HG03097 (cell line): ENCODE data around the gene KBTBD13.

Experiments
- ATAC-seq: cut with Tn5 transposase; IDR thresholded peaks from one replicate; pipeline ENCODE4 v1.9.1; 2021; ENCODE audit not compliant: unreplicated experiment, low FRiP score

The KBTBD13 gene

DNA sequence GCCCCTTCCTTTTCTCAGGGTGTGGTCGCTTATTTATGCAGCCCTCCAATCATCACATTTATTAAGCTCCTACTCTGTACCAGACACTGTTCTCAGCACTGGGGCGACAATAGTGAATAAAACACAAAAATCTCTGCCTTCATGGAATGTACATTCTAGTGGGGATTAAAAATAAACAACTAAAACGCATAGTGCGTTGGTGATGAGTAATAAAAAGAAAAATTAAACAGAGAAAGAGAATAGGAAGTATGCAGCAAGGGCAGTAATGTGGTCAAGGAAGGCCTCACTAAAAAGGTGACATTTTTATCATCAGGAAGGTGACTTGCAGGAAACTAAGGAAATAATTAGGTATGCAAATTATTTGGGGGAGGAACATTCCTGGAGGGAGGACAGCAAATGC lies 26.3 kb upstream of the KBTBD13 start:
- ATAC-seq, result no peak

DNA sequence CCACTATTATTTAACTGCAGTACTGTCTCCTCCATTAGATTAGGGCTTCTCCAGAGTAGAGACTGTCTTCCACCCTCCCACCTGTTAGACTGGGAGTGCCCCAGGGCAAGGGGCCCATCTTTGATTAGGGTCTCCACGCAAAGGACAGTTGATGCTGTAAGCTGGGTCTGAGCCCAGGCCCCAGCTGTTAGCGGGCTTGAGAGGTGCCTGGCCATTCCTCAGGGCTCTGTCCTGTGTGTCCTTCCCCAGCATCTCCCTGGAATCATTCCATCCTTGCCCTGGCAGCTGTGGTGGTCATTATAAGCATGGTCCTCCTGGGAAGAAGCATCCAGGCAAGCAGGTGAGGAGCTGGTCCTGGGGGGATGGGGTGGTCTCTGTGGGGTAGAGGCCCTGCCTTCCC lies 25.3 kb upstream of the KBTBD13 start:
- no peak for ATAC-seq

DNA sequence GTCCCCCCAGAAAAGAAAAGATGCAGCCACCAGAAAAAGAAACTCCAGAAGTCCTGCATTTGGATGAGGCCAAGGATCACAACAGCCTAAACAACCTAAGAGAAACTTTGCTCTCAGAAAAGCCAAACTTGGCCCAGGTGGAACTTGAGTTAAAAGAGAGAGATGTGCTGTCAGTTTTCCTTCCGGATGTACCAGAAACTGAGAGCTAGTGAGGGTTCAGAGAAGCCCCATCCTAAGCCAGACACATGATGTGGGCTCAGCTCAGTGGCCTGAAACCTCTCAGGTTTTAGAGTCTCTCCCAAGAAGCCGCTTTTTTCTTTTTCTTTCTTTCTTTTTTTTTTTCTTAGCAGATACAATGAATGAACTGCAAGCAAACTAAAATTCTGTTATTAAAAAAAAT lies 23.6 kb upstream of the KBTBD13 start:
- ATAC-seq, result no peak

DNA sequence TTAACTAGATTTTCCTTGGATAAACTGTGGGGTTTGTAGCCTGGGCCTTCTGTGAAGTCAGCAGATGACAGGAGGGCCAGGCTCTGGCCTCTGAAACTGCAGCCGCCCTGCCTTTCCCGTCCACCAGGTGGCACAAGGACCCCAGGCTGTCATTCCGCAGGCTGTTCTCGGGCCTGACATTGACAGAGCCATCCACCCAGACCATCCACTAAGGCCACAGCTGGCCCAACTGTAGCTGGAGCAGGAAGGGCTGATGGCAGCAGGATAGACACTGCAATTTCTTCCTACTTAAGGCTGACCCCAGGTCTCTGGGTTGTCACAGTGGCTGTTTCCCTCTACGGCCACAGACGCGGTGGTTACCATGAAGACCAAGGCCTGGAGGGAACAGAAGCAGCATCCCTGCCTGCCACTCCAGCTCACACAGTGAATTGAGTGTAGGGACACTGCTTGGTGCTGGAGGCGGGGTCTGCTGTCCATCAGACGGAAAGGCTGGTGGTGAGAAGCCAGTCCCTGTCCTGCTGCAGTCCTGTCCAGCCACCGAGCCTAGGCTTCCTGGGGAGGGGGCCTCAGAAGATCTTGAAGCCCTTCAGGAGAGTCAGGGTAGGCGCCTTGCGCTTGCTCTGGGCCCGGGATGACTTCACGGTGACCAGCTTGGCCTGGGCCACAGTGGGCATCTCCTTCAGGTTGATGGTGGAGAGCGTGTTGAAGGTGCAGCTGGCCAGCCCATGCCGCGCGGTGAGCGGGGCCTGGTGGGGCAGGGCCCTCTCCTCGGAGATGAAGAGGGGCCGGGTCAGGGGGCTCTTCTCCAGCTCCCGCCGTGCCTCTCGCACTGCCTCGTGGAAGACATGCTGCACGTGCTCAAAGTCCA lies 22.0 kb upstream of the KBTBD13 start:
- ATAC-seq, result no peak

DNA sequence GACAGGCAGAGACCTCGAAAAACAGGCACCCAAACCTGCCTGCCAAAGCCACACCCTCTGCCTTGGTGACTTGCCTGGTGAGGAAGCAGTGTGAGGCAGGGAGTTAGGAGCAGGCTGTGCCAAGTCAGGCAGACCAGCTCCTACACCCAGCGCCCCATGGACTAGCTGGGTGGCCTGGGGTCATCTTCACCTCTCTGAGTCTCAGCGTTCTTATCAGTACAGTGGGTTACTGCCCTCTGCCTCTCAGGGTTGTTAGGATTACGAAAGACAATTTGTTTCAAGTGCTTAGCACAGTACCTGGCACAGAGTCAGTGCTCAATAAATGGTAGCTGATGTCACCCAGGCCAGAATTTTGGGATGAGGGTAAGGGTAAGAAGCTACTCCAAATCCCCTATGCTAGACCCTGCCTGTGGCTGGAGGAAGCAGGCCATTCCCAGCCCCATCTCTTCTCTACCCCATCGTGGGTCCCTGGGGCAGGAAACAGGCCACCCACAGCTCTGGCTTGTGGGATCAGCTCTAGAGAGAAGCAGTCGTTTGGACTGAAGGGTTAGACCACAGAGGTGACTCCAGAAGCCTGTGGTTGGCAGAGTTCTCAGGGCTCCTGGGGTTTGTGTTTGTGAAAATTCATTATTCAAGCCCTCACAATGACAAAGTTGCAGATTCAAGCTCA lies 21.2 kb upstream of the KBTBD13 start:
- no peak for ATAC-seq

DNA sequence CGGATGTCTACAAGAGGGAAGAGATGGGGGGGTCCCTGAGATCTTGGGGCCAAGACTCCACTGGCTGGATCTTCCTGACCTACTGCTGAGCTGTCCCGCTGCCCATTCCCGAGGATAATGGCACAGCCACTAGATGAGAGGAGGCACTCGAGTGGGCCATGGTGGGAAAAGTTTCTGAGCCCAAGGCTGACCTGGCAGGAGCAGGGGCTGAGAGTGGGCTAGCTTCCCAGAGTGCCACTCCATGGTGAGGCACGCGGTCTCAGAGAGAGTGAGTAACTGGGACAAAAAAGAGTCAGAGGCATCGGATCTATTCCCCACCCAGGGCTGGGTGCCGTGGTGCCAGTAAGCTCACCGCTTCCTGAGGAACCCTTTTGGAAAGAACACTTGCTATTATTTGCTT lies 20.4 kb upstream of the KBTBD13 start:
- ATAC-seq, result no peak

DNA sequence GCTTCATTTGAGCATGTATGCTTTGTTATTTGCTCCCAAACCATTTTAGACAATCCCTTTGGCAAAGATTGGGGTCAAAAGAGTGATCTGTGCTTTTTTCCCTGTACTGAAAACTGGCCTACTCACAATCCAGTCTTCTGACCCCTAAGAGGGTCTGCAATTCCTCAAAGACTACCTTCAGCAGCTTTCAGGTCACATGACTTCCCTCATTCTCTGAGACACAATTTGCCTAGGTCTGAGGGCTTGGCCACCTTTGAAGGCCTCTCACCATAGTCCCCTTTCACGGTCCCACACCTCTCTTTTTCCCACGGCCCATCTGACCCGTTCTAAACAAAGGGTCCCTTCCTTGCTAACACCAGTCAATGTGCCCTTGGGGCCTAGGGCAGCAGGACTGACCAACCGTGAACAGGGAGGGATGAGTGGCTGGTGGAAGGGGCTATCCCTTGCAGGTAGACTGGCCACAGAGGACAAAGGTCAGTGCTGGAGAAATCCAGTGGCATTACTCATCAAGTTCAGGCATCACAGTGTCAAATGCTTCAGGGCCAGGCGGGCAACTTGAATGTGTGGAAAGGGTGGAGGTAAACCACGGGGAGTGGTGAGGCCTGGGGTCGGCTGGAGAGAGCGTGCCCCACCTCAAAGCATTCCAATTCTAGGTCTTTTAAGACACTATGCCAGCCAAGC lies 19.5 kb upstream of the KBTBD13 start:
- ATAC-seq, result no peak

DNA sequence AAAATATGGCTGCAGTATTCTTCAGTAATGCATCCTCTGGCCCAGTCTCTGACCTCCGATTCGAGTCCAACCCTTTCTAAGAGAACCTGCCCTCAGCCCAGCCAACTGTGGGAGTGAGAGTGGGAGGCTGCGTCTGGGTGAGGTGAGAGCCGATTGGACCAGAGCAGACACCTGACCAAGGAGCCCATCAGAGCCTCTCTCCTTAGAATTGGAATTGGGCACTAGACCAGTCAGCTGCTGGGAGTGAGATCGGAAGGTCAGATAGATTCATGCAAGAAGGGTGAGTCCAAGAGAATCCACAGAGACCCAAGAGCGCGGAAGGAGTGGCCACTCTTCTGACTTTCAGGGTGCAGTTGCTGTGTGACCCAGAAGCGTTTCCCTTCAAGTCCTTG lies 19.0 kb upstream of the KBTBD13 start:
- ATAC-seq, result no peak

DNA sequence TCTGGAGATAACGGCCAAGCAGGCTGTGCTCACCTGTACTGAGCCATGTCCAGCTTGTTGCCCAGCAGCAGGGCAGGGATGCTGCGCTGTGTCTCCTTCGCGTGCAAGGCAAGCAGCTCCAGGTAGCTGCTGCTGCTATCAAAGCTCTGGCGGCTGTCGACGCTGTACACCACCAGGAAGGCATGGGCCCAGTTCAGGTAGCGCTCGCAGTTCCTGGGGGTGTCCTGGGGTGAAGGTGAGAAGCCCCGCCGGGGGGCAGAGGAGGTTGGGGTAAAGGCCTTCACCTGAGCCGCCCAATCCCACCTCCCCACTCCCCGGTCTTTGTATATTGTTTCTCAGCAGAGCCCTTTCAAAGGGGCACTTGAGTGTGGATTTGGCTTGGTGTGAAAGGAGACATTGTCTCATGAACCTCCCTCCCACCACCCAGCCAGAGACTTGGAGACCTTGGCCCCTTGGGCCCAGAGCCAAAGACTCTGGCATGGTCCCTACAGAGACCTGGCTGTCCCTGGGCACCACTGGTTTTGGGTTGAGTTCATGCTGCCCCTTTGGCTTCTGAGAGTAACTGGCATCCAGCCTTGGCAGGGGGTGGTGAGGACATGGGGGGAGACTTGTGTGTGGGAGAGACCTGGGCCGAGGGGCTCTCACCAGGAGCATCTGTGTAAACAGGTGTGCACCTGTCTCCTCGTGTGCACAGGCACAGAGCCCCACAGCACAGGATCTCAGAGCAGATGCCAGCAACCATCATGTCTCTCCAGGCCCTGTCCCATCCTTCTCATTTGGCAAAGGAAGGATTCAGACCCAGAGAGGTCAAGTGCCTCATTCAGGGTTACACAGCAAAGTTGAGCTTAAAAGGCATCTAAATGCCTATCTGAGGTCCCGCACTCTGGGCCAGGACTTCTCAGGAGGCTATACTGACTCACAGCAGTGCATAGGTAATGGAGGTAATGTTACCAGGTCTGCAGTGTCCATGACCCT lies 17.9 kb upstream of the KBTBD13 start:
- ATAC-seq, result no peak

DNA sequence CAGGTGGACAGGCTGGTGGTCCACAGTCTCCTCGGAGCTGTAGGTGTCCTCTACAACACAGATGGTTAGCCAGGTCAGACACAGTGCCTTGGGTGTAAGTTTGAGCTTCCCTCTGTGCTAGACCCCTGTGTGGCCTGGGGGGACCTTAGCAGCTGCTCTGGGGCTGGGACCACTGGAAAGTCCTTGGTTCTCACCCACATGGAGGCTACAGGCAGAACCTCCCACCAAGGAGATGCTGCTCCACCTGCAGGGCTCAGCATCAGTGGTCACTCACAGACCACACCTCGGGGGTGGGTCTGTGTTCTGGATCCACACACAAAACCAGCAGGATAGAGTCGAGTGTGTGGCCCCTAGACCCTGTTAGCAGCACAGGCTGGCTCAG lies 17.2 kb upstream of the KBTBD13 start:
- ATAC-seq, result no peak

DNA sequence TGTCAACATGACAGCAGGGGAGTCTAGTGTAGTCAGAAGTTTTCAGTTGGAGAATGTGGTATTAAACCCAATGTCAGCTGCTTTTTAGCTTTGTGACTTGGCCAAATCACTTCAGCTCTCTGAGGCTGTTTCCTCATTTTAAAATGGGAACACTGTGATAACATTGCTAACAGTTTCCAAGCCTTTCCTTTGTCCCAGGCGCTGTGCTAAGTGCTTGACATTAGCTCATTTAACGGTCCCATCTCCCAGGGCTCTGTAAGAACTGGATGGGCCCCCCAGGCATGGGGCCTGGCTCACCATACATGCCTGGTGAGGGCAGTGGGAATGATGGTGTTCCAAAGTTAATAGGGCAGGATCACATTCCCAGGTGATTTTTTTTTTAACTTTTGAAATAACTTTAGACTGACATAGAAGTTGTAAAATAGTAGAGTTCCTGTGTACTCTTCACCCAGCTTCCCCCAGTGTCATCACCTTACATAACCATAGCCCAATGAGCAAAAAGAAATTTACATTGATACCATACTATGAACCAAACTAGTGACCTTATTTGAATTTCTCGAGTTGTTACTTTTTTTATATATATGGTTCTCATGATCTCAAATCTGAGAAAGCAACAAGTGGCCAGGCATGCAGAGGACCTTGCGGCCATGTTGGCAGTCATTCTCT lies 16.5 kb upstream of the KBTBD13 start:
- ATAC-seq, result no peak

DNA sequence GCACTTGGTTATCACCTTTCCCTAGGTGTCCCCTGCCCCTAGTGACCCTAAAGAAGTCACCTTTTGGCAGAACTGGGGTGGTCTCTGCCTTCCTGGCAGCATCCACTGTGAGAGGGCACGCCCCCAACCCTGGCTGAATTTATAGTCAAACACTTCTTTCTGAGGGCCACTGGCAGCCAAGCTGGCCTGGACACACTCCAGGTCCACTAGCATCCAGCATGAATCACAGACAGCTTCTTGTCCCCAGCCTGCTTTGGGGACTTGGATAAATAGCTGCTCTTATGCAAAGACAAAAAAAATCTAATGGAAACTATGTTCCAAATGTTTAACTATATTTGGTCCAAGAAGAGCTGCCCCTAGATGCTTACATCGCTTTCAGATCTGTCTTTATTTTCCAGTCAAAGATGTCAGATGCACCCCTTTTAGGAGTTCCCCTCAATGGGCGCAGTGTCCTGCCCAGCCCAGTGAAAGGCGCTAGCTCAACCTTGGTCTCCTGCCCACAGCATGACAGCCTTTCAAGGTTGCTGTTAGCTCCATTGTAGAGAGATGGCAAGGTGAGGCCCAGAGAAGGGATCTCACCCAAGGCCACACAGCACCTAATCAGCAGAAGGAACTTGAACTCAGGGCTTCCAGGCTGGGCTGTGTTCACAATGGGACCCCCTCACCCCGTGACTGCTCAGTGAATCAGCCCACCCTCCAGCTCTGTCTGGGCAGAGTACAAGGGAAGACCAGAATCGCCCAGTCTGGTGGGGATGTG lies 15.7 kb upstream of the KBTBD13 start:
- ATAC-seq, result no peak

DNA sequence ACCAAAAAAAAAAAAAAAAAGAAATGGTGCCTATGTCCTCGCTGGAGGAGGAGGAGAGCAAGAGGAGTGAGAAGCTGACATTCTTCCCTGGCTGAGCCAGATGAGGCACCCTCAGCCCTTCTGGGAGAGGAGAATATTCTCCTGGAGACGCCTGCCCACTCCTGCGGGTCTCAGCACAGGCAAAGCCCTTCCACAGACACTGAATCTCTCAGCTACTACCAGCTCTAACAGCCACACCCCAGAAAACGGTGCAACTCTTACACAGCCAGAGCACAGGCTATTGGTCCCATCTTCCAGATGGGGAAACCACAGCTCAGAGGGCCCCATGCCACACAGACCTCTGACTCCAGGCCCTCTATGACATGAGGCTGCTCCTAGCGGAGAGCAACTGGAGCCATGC lies 14.5 kb upstream of the KBTBD13 start:
- ATAC-seq, result no peak

DNA sequence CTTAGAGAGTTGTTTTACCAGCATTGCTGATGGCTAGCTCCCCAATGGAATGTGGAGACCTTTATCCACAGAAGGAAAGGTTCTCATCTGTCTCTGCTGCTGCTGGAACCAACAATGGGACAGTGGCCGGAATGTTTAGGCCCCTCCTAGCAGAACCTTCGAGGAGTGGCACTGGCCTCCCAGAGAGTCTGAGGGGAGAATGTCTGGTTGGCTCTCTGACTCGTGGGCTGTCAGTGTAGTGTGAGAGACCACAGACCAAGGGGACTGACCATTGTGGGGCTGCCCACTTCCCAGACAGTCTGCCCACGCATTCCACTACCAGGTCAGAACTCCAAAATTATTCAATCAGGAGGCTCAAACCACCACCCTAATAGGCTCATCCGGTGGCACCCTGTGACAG lies 13.8 kb upstream of the KBTBD13 start:
- no peak for ATAC-seq

DNA sequence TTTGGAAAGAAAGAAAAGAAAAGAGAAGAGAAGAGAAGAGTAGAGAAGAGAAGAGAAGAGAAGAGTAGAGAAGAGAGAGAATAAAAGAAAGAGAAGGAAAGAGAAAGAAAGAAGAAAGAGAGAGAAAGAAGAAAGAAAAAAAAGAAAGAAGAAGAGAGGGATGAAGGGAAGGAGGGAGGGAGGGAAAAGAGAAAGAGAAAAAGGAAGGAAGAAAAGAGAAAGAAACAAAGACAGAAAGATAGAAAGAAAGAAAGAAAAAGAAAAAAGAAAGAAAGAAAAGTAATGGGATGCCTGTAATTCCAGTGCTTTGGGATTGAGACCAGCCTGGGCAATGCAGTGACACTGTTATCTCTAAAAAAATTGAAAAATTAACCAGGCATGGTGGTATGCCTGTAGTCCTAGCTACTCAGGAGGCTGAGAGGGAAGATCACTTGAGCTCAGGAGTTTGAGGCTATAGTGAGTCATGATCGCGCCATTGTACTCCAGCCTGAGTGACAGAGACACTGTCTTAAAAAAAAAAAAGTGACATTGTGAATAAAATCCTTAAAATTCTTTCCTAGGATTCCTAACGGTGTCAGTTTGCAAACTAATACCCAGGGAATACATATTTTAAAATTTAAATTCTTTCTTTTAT lies 10.4 kb upstream of the KBTBD13 start:
- no peak for ATAC-seq

DNA sequence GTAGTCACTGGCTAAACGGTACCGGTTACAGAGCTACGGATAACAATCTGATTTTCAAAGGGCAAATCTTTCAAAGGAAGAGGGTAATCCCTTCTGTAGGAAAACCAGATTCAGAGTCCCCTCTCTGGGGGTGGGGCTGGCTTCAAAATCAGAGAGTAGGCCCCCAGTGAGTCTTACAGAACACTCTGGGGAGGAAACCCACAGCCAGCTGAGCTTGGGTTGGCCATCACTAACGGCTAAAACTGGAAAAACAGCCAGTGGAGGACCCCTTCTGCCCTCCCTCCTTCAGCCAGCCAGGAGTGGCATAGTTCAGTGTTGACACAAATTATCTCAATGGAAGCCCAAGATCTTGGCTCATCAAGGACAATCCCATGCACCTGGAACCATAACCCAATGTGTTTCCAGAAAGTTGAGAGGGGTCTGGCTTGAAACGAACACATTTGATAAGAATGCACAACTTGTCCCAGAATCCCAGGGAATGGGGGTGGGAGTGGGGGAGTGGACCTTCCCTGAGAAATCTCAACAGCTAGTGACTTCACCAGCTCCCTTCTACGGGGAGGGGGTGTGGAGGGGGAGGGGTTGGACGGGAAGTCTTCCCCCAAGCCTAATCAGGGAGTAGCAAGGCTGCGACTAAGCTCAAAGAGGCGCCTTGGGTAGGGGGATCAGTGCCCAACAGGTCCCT lies 9.8 kb upstream of the KBTBD13 start:
- no peak for ATAC-seq

DNA sequence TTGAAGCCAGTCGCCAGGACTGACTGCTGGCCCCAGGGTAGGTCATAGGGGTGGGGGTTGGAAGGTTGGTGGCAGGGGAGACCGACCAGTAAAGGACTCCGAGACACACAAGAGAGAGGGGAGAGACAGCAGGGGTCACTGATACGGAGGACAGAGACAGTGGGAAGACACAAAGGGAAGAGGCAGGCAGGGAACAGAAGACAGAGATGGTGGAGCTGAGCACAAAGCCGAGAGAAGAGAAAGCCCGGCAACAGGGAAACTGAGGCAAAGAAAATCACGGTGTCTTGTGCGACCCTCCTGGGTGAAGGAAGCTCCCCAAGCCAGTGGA lies 9.3 kb upstream of the KBTBD13 start:
- no peak for ATAC-seq

DNA sequence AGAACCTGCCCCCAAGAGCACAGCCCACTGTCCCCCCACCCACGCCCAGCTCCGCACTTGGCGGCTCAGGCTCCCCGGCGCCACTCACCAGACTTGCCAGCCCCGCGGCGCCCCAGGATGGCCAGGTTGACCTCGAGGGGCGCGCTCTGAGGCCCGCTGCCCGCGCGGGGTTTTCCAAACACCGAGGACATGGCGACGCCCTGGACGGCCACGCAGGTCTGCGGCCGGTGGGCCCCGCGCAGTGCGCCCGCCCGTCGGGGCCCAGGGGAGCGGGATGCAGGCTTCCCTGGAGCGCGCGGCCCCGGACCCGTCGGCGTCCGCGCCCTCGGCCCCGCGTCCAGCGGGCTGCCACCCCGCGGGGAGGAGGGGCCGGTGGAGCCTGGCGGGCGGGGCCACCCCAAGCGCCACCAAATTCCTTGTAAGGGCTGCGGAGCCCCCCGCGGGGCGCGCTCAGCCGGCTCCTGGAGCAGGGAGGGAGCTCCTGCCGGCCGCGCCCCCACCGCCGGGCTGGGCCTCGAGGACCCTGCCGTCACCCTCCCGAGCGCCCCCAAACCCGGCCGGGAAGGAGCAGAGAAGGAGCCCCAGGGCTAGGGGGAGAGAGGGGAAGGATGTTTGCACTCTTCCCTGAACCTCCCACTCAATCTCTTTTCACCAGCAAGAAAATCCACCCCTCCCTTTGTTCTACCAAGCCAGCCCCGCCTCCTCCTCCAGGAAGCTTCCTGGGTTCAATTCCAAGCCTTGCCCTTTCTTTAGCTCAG lies 8.7 kb upstream of the KBTBD13 start, which contains the start of gene RASL12:
Gene RASL12, minus strand, starts transcription at position 347 of the 758 bp plus-strand sequence. Its CDS starts 156 bp downstream, at position 191.
- ATAC-seq, result no peak
